Activated CD4-positive, alpha-beta T cell treated with anti-CD3 and anti-CD28 coated beads for 24 hours (primary cell): ENCODE results near the gene CCNI2.
"Not testable (repeated sequence)": the region's sequence is repeated elsewhere in the genome, so short reads cannot be mapped to it uniquely, and the experiment has no call there.

Experiments used
- DNase-seq, 2 donors: peaks; one replicate each; pipeline ENCODE4 v3.0.0-alpha.2; 2020; ENCODE audit warnings: low read depth in 2 of 2

Gene CCNI2

DNA sequence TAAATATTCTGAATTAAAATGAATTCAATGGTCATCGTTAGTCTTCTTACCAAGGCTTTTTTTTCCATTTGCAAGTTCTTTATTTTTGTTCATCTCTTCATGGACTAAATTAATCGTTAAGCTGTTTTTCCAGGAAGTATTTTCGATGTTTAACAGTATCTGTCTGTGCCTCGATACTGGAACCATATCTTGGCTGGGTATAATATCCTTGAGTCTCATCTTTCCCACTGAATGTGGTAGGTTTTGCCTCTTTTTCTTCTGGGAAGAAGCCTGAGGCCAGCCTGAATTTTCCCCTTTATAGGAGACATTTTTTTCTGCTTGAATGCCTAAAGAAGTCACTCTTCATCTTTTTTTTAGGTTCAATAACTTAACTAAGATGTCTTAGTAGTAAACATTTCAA, 33.8 kb downstream of the CCNI2 start:
- DNase-seq = no peak

GRCh38 chr5:132782101-132782500, 34.9 kb downstream of the CCNI2 start:
- no peak for DNase-seq

DNA sequence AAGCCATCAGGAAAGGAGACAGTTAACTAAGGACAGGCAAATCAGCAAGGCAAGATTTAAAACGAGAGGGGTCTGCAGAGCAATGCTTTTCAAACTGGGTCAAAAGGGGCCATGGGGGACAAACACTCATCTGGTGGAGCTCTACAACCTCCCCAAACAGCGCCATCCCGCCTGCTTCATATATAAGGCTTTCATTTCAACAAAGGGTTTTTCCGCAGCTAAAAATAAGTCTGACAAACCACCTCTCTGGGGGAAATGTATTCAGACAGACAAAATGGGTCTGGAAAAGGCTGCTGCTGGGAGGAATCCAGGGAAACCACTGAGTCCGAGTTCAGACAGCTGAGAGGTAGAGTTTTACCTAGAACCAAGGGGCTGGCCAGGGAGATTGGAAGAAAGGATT, 38.1 kb downstream of the CCNI2 start:
- no peak for DNase-seq

- DNase-seq = no peak
Observed at GRCh38 chr5:132785864-132786263, 38.6 kb downstream of the CCNI2 start.

DNA sequence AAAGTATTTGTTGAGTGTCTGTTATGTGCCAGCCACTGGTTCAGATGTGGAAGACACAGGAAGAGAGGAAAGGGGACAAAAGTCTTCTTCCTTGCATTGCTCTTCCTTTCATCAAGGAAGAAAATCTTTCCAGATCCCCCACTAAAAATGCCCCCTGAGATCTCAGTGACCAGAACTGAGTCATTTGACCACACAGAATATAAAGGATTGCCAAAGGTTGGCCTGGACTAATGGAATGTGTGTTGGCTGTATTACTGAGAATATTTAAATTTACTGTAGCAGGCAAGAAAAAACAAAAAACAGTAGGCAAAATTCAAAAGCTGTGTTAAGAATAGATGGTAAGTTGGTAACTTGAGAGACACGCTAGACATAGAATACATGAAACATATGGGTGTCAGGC, 39.9 kb downstream of the CCNI2 start:
- DNase-seq = no peak

DNA sequence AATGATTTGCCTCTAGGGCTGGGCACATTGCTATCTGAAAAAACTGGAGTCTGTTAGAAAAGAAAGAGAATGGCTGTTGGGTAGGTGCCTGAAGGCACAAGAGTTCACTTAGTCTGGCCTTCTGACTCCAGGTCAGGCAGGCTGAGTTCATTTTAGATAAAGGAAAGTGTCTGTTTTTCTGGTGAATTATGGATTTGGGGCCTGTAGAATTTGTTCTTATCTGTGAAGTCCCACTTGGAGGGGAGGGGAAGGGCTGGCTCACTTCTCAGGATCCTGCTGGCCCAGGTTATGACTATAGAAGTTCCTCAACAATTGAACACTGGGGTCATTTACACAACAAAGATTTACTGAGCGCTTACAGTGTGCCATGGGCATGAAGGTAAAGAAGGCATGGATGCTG, 41.3 kb downstream of the CCNI2 start:
- DNase-seq = no peak

GRCh38 chr5:132788990-132789886, 42.0 kb downstream of the CCNI2 start:
- DNase-seq = no peak

GRCh38 chr5:132790201-132790865, 43.1 kb downstream of the CCNI2 start:
- DNase-seq = no peak

- no peak for DNase-seq
Observed at GRCh38 chr5:132791026-132791425, 43.8 kb downstream of the CCNI2 start.

DNA sequence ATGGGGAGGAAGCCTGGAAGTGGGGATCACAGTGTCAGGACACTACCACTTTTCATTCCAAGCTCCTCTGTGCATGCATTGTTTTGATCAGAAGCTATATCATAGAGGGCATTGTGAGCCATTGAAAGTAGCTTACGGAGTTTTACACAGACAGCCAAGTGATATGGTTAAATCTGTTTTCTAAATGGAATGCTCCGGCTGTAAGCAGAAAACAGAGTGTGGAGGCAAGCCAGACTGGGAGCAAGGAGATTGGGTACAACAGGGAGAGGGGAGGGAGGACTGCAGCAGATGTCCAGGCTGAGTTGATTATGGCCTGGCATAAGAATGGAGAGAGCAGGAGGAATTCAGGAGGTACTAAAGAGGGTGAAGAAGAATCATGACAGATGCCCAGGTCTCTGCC, 50.4 kb downstream of the CCNI2 start:
- DNase-seq = no peak

GRCh38 chr5:132799392-132799791, 52.2 kb downstream of the CCNI2 start:
- no peak for DNase-seq

- DNase-seq = no peak
Observed at GRCh38 chr5:132800545-132800944, 53.3 kb downstream of the CCNI2 start.

GRCh38 chr5:132802044-132802684, 54.9 kb downstream of the CCNI2 start:
- no peak for DNase-seq

DNA sequence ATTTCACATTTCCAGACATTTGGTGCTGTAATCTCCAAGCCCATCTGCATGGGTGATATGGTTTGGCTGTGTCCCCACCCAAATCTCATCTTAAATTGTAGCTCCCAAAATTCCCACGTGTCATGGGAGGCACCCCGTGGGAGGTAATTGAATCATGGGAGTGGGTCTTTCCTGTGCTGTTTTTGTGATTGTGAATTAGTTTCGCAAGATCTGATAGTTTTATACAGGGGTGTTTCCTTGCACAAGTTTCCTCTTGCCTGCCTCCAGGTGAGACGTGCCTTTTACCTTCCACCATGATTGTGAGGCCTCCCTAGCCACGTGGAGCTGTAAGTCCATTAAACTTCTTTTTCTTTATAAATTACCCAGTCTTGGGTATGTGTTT, 55.5 kb downstream of the CCNI2 start:
- not testable (repeated sequence) for DNase-seq
